Mammary epithelial cell (primary cell): Measurements from ENCODE around the gene FBP1.

Experiments used
- CTCF ChIP-seq, 2 donors: IDR thresholded peaks in 1 of 2; conservative IDR thresholded peaks in 1 of 2; 2 replicates each; pipeline ENCODE4 v1.5.1; 2011 to 2012; ENCODE audit warnings: inconsistent platforms in 2 of 2, low read length in 2 of 2, mild to moderate bottlenecking in 2 of 2, control low read depth in 1 of 2, low read depth in 1 of 2; ENCODE audit not compliant: insufficient read depth in 1 of 2; ENCODE audit errors: extremely low read depth in 1 of 2
- EZH2 ChIP-seq: IDR thresholded peaks from 2 replicates; pipeline ENCODE4 v1.6.1; 2012; ENCODE audit warnings: low read length, inconsistent platforms, borderline replicate concordance

- TF ChIP-seq CTCF (conservative IDR thresholded peaks at IDR 0.05 in 1 of 2, IDR thresholded peaks at IDR 0.05 in 1 of 2; ENCODE audit: extremely low read depth in 1 of 2, insufficient read depth in 1 of 2, low read depth in 1 of 2, low read length in 2 of 2) (no peak), EZH2 (no peak)
Measured at GRCh38 chr9:94612071-94612470, 27.2 kb downstream of the FBP1 start.
